Mammary epithelial cell (primary cell): ENCODE results near the gene DTNA.

Source experiments
- EZH2 ChIP-seq: IDR thresholded peaks from 2 replicates; pipeline ENCODE4 v1.6.1; 2012; ENCODE audit warnings: low read length, inconsistent platforms, borderline replicate concordance
- TF ChIP-seq, protein P1 (sequence below), 2 donors: IDR thresholded peaks in 1 of 2; conservative IDR thresholded peaks in 1 of 2; 2 replicates each; pipeline ENCODE4 v1.5.1; 2011 to 2012; ENCODE audit warnings: inconsistent platforms in 2 of 2, low read length in 2 of 2, mild to moderate bottlenecking in 2 of 2, control low read depth in 1 of 2, low read depth in 1 of 2; ENCODE audit not compliant: insufficient read depth in 1 of 2; ENCODE audit errors: extremely low read depth in 1 of 2

DNA sequence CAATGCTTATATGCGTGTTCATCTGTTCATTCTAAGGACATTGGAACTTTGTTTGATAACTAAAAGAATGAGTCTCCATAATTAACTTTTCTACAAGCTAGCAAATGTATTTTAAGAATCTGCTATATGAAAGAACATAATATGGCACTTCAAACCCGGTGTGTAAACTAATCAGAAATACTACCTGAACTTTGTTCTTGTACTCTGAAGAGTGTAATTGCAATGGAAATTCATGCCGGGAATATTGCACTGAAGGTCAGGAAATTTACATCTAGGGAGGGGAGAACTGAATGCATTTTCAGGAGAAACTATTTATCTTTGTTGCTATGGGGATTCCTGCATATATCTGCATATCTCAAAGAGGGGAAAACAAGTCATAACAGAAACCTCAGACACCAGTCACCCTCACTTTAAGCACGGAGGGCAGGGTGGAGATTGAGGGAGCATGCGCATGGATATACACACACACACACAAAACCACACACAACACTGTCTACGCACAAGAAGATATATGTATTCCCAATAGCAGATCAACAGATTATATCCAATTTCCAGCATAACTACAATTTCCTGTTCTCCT lies 76.2 kb downstream of the DTNA start:
- TF ChIP-seq, protein P1, sequence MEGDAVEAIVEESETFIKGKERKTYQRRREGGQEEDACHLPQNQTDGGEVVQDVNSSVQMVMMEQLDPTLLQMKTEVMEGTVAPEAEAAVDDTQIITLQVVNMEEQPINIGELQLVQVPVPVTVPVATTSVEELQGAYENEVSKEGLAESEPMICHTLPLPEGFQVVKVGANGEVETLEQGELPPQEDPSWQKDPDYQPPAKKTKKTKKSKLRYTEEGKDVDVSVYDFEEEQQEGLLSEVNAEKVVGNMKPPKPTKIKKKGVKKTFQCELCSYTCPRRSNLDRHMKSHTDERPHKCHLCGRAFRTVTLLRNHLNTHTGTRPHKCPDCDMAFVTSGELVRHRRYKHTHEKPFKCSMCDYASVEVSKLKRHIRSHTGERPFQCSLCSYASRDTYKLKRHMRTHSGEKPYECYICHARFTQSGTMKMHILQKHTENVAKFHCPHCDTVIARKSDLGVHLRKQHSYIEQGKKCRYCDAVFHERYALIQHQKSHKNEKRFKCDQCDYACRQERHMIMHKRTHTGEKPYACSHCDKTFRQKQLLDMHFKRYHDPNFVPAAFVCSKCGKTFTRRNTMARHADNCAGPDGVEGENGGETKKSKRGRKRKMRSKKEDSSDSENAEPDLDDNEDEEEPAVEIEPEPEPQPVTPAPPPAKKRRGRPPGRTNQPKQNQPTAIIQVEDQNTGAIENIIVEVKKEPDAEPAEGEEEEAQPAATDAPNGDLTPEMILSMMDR (conservative IDR thresholded peaks at IDR 0.05 in 1 of 2, IDR thresholded peaks at IDR 0.05 in 1 of 2; ENCODE audit: extremely low read depth in 1 of 2, insufficient read depth in 1 of 2, low read depth in 1 of 2, low read length in 2 of 2): no peak
- no peak for TF ChIP-seq EZH2
